ENCODE data around the gene IMMP2L. TPM values are rescaled to one million over a fixed set of nuclear protein-coding genes. Genes with fewer than 3 reads are reported as not detected.

Gene IMMP2L
- total RNA-seq, 2 experiments from 2014 or later, result 8.9 to 18.7 TPM

- POLR2A ChIA-PET, result no interaction called here
- CTCF ChIA-PET, result no interaction called here
- Histone ChIP-seq H3K4me1 (ENCODE audit: insufficient read depth, low read length) (no peaks in the 10 kb centered on the region), H3K4me3 (ENCODE audit: low read length) (no peak overlapping the region), H3K9me3 (ENCODE audit: control insufficient read depth in 1 of 2, insufficient read depth in 1 of 2, low read length in 2 of 2) (no peaks in the 10 kb centered on the region), H3K36me3 (ENCODE audit: insufficient read depth, low read length) (no peaks in the 10 kb centered on the region), H3K27ac (ENCODE audit: low read depth in 1 of 2, low read length in 2 of 2) (no peak overlapping the region), H3K27me3 (ENCODE audit: control insufficient read depth in 1 of 2, insufficient read depth in 2 of 2, low read length in 2 of 2) (no peaks in the 10 kb centered on the region)
- peaks cover 2% of the 10 kb centered on the region for H3K9me3 Mint-ChIP-seq
- H3K36me3 Mint-ChIP-seq (ENCODE audit: low read depth), result peaks cover 5% of the 10 kb centered on the region
- no peak for TF ChIP-seq CTCF (IDR thresholded peaks at IDR 0.05)
- H3K4me3 Mint-ChIP-seq, result no peak overlapping the region
- intact Hi-C loops (cut with DNase I, micrococcal nuclease), result no loop called here
- H3K27me3 Mint-ChIP-seq, result no peaks in the 10 kb centered on the region
- no peaks in the 10 kb centered on the region for H3K4me1 Mint-ChIP-seq (ENCODE audit: low read depth)
- DNase-seq (no peak), ATAC-seq (ENCODE audit: poor library complexity) (no peak)
- H3K27ac Mint-ChIP-seq, result no peak overlapping the region
Measured at GRCh38 chr7:111268941-111269340, 293.4 kb downstream of the IMMP2L start.

- Histone ChIP-seq H3K9me3 (ENCODE audit: control insufficient read depth in 1 of 2, insufficient read depth in 1 of 2, low read length in 2 of 2) (no peaks in the 10 kb centered on the region), H3K27me3 (ENCODE audit: control insufficient read depth in 1 of 2, insufficient read depth in 2 of 2, low read length in 2 of 2) (no peaks in the 10 kb centered on the region), H3K4me1 (ENCODE audit: insufficient read depth, low read length) (no peaks in the 10 kb centered on the region), H3K4me3 (ENCODE audit: low read length) (no peak overlapping the region), H3K36me3 (ENCODE audit: insufficient read depth, low read length) (no peaks in the 10 kb centered on the region), H3K27ac (ENCODE audit: low read depth in 1 of 2, low read length in 2 of 2) (no peak overlapping the region)
- no peak for TF ChIP-seq CTCF (IDR thresholded peaks at IDR 0.05)
- CTCF ChIA-PET, result no interaction called here
- DNase-seq (no peak), ATAC-seq (ENCODE audit: poor library complexity) (no peak)
- H3K4me1 Mint-ChIP-seq (ENCODE audit: low read depth), result no peaks in the 10 kb centered on the region
- intact Hi-C loops (cut with DNase I, micrococcal nuclease), result no loop called here
- no peak overlapping the region for H3K27ac Mint-ChIP-seq
- H3K36me3 Mint-ChIP-seq (ENCODE audit: low read depth), result no peaks in the 10 kb centered on the region
- no peaks in the 10 kb centered on the region for H3K27me3 Mint-ChIP-seq
- H3K9me3 Mint-ChIP-seq, result no peaks in the 10 kb centered on the region
- H3K4me3 Mint-ChIP-seq, result no peak overlapping the region
- POLR2A ChIA-PET, result no interaction called here
Measured at GRCh38 chr7:111266613-111267012, 295.7 kb downstream of the IMMP2L start.

- no peak overlapping the region for H3K4me3 ChIP-seq (ENCODE audit: low read length)
- Mint-ChIP-seq H3K27me3 (no peaks in the 10 kb centered on the region), H3K9me3 (no peaks in the 10 kb centered on the region), H3K27ac (no peak overlapping the region), H3K36me3 (ENCODE audit: low read depth) (no peaks in the 10 kb centered on the region), H3K4me3 (no peak overlapping the region), H3K4me1 (ENCODE audit: low read depth) (no peaks in the 10 kb centered on the region)
- TF ChIP-seq CTCF (IDR thresholded peaks at IDR 0.05), result no peak
- ATAC-seq (ENCODE audit: poor library complexity), result no peak
- no peak overlapping the region for H3K27ac ChIP-seq (ENCODE audit: low read depth in 1 of 2, low read length in 2 of 2)
- H3K9me3 ChIP-seq (ENCODE audit: control insufficient read depth in 1 of 2, insufficient read depth in 1 of 2, low read length in 2 of 2), result no peaks in the 10 kb centered on the region
- ChIA-PET POLR2A (no interaction called here), CTCF (no interaction called here)
- no peaks in the 10 kb centered on the region for H3K4me1 ChIP-seq (ENCODE audit: insufficient read depth, low read length)
- no peak for DNase-seq
- no peaks in the 10 kb centered on the region for H3K36me3 ChIP-seq (ENCODE audit: insufficient read depth, low read length)
- H3K27me3 ChIP-seq (ENCODE audit: control insufficient read depth in 1 of 2, insufficient read depth in 2 of 2, low read length in 2 of 2), result no peaks in the 10 kb centered on the region
- intact Hi-C loops (cut with DNase I, micrococcal nuclease), result no loop called here
Measured at GRCh38 chr7:111265394-111265793, 296.9 kb downstream of the IMMP2L start.
